Ovary (tissue), 3 donors: ENCODE measurements around the gene LASP1NB.

Source experiments
- CTCF ChIP-seq, 3 donors: fragments of 450-650 bp in 2 of 3; fragments of 200-600 bp in 1 of 3; IDR thresholded peaks; one replicate each; pipeline versions ENCODE4 v1.5.1 to v1.8.0; 2016 to 2022; ENCODE audit warnings: antibody characterized with exemption in 3 of 3, mild to moderate bottlenecking in 1 of 3
- POLR2A ChIP-seq: fragments of 450-650 bp; IDR thresholded peaks from one replicate; pipeline ENCODE4 v1.6.1; 2017; ENCODE audit warnings: antibody characterized with exemption, mild to moderate bottlenecking, moderate library complexity
- donor health status: DM: no; HTN: no; CAD: no.

GRCh38 chr17:38960402-38960801, 35.0 kb downstream of the LASP1NB start:
- TF ChIP-seq POLR2A (no peak), CTCF (IDR thresholded peaks at IDR 0.05) (no peak)
